Breast epithelium (tissue), 4 donors: ENCODE data around the gene FNDC10. TPM values are rescaled to one million over a fixed set of nuclear protein-coding genes. Genes with fewer than 3 reads are reported as not detected.

Experiments used
- DNase-seq, 2 donors: peaks; one replicate each; pipeline ENCODE4 v3.0.0-alpha.2; 2019; ENCODE audit warnings: low spot score in 2 of 2
- H3K27ac ChIP-seq, 2 donors: fragments of 200-600 bp; sonication (generic) in 1 of 2; one replicate each; pipeline ENCODE4 v1.5.1; 2016 to 2019; ENCODE audit warnings: mild to moderate bottlenecking in 1 of 2
- H3K27me3 ChIP-seq, 2 donors: fragments of 200-600 bp; sonication (generic) in 1 of 2; one replicate each; pipeline versions ENCODE4 v1.5.1 to v1.6.0; 2017 to 2019; ENCODE audit warnings: control low read depth in 1 of 2, mild to moderate bottlenecking in 1 of 2
- H3K36me3 ChIP-seq: fragments of 200-600 bp; one replicate; pipeline ENCODE4 v1.5.1; 2019
- H3K4me1 ChIP-seq, 2 donors: fragments of 200-600 bp; sonication (generic); one replicate each; pipeline ENCODE4 v1.5.1; 2016 to 2019; ENCODE audit warnings: control low read depth in 1 of 2
- H3K4me3 ChIP-seq, 3 donors: fragments of 200-600 bp; sonication (generic); 1 replicate in 2 of 3; 2 replicates in 1 of 3; pipeline ENCODE4 v1.5.1; 2016 to 2019; ENCODE audit warnings: mild to moderate bottlenecking in 3 of 3, moderate library complexity in 2 of 3
- H3K9me3 ChIP-seq, 2 donors: fragments of 200-600 bp; sonication (generic) in 1 of 2; one replicate each; pipeline ENCODE4 v1.5.1; 2016 to 2019; ENCODE audit warnings: control low read depth in 1 of 2
- CTCF ChIP-seq, 3 donors: fragments of 450-650 bp; IDR thresholded peaks; one replicate each; pipeline ENCODE4 v1.5.1; 2016 to 2017; ENCODE audit warnings: antibody characterized with exemption in 3 of 3, mild to moderate bottlenecking in 3 of 3, moderate library complexity in 3 of 3
- POLR2A ChIP-seq: fragments of 450-650 bp; IDR thresholded peaks from one replicate; pipeline ENCODE4 v1.6.1; 2016; ENCODE audit warnings: antibody characterized with exemption, mild to moderate bottlenecking, moderate library complexity
- POLR2AphosphoS5 ChIP-seq, 3 donors: sonication (generic); formaldehyde crosslinking; IDR thresholded peaks; one replicate each; pipeline ENCODE4 v1.6.1; 2017; ENCODE audit warnings: antibody characterized with exemption in 3 of 3
- intact Hi-C: fragments of 100-400 bp; cut with DNase I; formaldehyde crosslinking; loops from one replicate; pipeline ENCODE4 v1.15.1; 2023; ENCODE audit warnings: low total_unique reads
- total RNA-seq, 3 donors: library from RNA; depleted of rRNA; stranded (reverse); fragments of >200 nt; gene quantifications; one replicate each; pipeline ENCODE4 v1.1.0, GENCODE V29; 2016

FNDC10 gene
- total RNA-seq, 3 donors from 2014 or later, result 0.48 to 2.9 (median 0.98) TPM

GRCh38 chr1:1616838-1617237 is 16.9 kb upstream of the FNDC10 start:
- H3K4me1 ChIP-seq, result peaks cover 14 to 19% of the 10 kb centered on the region in 2 donors
- no peak overlapping the region for H3K27ac ChIP-seq
- intact Hi-C loops, result no loop called here
- DNase-seq, result no peak
- H3K36me3 ChIP-seq, result no peaks in the 10 kb centered on the region
- H3K9me3 ChIP-seq, result no peaks in the 10 kb centered on the region
- TF ChIP-seq POLR2A (no peak), POLR2AphosphoS5 (IDR thresholded peaks at IDR 0.05) (no peak), CTCF (IDR thresholded peaks at IDR 0.05) (no peak)
- H3K27me3 ChIP-seq, result no peaks in the 10 kb centered on the region
- peak overlapping the region; percentile 75 to 97 (median 96) for H3K4me3 ChIP-seq

GRCh38 chr1:1616045-1616790 is 16.3 kb upstream of the FNDC10 start:
- H3K4me1 ChIP-seq, result peaks cover 14 to 19% of the 10 kb centered on the region in 2 donors
- intact Hi-C loops, result no loop called here
- TF ChIP-seq POLR2AphosphoS5 (IDR thresholded peaks at IDR 0.05), result no peak
- TF ChIP-seq CTCF (IDR thresholded peaks at IDR 0.05), result no peak
- TF ChIP-seq POLR2A, result no peak
- H3K9me3 ChIP-seq, result no peaks in the 10 kb centered on the region
- H3K36me3 ChIP-seq, result no peaks in the 10 kb centered on the region
- peak overlapping the region; percentile 75 to 97 (median 96) for H3K4me3 ChIP-seq
- H3K27me3 ChIP-seq, result no peaks in the 10 kb centered on the region
- peak overlapping the region; percentile 96 to 100 for H3K27ac ChIP-seq
- no peak for DNase-seq

- H3K27ac ChIP-seq, result peak within 1 kb of the TSS; percentile 96 to 100
- DNase-seq, result peak; percentile 93 to 95
- peaks cover 14 to 19% of the 10 kb centered on the region in 2 donors for H3K4me1 ChIP-seq
- no peaks in the 10 kb centered on the region for H3K9me3 ChIP-seq
- H3K36me3 ChIP-seq, result no peaks in the 10 kb centered on the region
- TF ChIP-seq POLR2AphosphoS5 (IDR thresholded peaks at IDR 0.05) (peak; percentile 87 to 92 (median 89)), CTCF (IDR thresholded peaks at IDR 0.05) (no peak), POLR2A (peak; percentile 60)
- no peaks in the 10 kb centered on the region for H3K27me3 ChIP-seq
- intact Hi-C loops, result no loop called here
- H3K4me3 ChIP-seq, result peak within 1 kb of the TSS; percentile 75 to 97 (median 96)
Measured at GRCh38 chr1:1615256-1616044, 15.5 kb upstream of the FNDC10 start, which contains the start of gene MIB2. TSS of gene MIB2 (plus strand) at chr1:1615500. CDS start at chr1:1623453, 7,953 bp downstream.

- Histone ChIP-seq H3K27me3 (no peaks in the 10 kb centered on the region), H3K27ac (peak overlapping the region; percentile 96 to 100)
- intact Hi-C loops, result no loop called here
Measured at GRCh38 chr1:1614954-1615255, 15.0 kb upstream of the FNDC10 start.

More at GRCh38 chr1:1614954-1615255, 15.0 kb upstream of the FNDC10 start:
- Histone ChIP-seq H3K4me1 (peaks cover 14 to 19% of the 10 kb centered on the region in 2 donors), H3K36me3 (no peaks in the 10 kb centered on the region), H3K4me3 (peak overlapping the region; percentile 75 to 97 (median 96)), H3K9me3 (no peaks in the 10 kb centered on the region)
- TF ChIP-seq POLR2A, result no peak
- no peak for TF ChIP-seq POLR2AphosphoS5 (IDR thresholded peaks at IDR 0.05)
- TF ChIP-seq CTCF (IDR thresholded peaks at IDR 0.05), result no peak
- no peak for DNase-seq
